Lower leg skin (tissue), 3 donors: Measurements from ENCODE around the gene TRPT1.

Experiments used
- CTCF ChIP-seq, 3 donors: fragments of 450-650 bp; IDR thresholded peaks; one replicate each; pipeline ENCODE4 v1.5.1; 2016; ENCODE audit warnings: antibody characterized with exemption in 3 of 3, mild to moderate bottlenecking in 3 of 3, moderate library complexity in 2 of 3
- POLR2A ChIP-seq, 2 donors: fragments of 450-650 bp; IDR thresholded peaks; one replicate each; pipeline ENCODE4 v1.6.1; 2016 to 2017; ENCODE audit warnings: antibody characterized with exemption in 2 of 2, mild to moderate bottlenecking in 1 of 2, moderate library complexity in 1 of 2

DNA sequence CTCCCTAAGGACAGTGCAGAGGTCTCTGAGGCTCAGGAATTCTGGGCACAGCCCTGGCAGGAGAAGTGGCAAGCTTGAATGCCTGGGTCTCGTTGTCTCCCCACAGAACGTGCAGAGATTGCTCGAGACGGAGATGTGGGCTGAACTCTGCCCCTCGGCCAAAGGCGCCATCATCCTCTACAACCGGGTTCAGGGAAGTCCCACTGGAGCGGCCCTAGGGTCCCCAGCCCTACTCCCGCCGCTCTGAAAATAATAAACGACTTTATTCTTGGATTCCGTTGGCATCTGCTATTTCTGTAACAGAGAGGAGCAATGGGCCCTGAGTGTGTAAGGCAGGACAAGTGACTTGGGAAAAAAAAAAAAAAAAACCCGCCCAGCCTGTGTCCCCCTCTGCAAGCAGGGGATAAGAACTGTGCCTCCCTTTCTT lies 3.8 kb upstream of the TRPT1 start:
- TF ChIP-seq CTCF (IDR thresholded peaks at IDR 0.05) (no peak), POLR2A (IDR thresholded peaks at IDR 0.05) (no peak)
